GM12801 (cell line): ENCODE measurements around the gene HDDC3.

Experiments
- CTCF ChIP-seq: IDR thresholded peaks from one replicate; pipeline ENCODE4 v1.5.1; 2011; ENCODE audit warnings: control low read depth; ENCODE audit not compliant: insufficient read length; ENCODE audit errors: extremely low read depth

Gene HDDC3

GRCh38 chr15:90901175-90902039, 30.9 kb downstream of the HDDC3 start:
- no peak for TF ChIP-seq CTCF

- TF ChIP-seq CTCF: no peak
Measured at GRCh38 chr15:90895571-90896117, 36.7 kb downstream of the HDDC3 start.

GRCh38 chr15:90893175-90894090, 38.9 kb downstream of the HDDC3 start:
- no peak for TF ChIP-seq CTCF

- TF ChIP-seq CTCF: no peak
Measured at GRCh38 chr15:90892498-90893174, 39.7 kb downstream of the HDDC3 start.

GRCh38 chr15:90892023-90892422, 40.3 kb downstream of the HDDC3 start:
- TF ChIP-seq CTCF: no peak

GRCh38 chr15:90891346-90891949, 40.9 kb downstream of the HDDC3 start:
- TF ChIP-seq CTCF: no peak
